Type B pancreatic cell (in vitro differentiated cells): Measurements from ENCODE around the gene SMYD1. TPM values are rescaled to one million over a fixed set of nuclear protein-coding genes. Genes with fewer than 3 reads are reported as not detected.

Experiments
- DNase-seq: peaks from one replicate; pipeline ENCODE4 v3.0.0; 2021; ENCODE audit warnings: mixed read lengths; ENCODE audit not compliant: unreplicated experiment; ENCODE audit errors: extremely low spot score
- H3K27ac Mint-ChIP-seq: 2 replicates; pipeline ENCODE4 v1.8.0; 2021; ENCODE audit warnings: mild to moderate bottlenecking, mixed read lengths
- H3K27me3 Mint-ChIP-seq: 2 replicates; pipeline ENCODE4 v1.8.0; 2021; ENCODE audit warnings: mixed read lengths
- H3K36me3 Mint-ChIP-seq: 2 replicates; pipeline ENCODE4 v1.8.0; 2021; ENCODE audit warnings: mixed read lengths
- H3K4me1 Mint-ChIP-seq: one replicate; pipeline ENCODE4 v1.8.0; 2021; ENCODE audit warnings: mixed read lengths; ENCODE audit not compliant: unreplicated experiment
- H3K4me3 Mint-ChIP-seq: 2 replicates; pipeline ENCODE4 v1.8.0; 2021; ENCODE audit warnings: mild to moderate bottlenecking, mixed read lengths
- H3K9me3 Mint-ChIP-seq: 2 replicates; pipeline ENCODE4 v1.8.0; 2021; ENCODE audit warnings: mixed read lengths
- CTCF ChIP-seq: fragments of 200-600 bp; sonication (generic); conservative IDR thresholded peaks from 2 replicates; pipeline ENCODE4 v1.5.0; 2021; ENCODE audit warnings: antibody characterized with exemption, mild to moderate bottlenecking
- total RNA-seq: library from RNA; stranded (reverse); gene quantifications from 2 replicates; pipeline ENCODE4 v1.2.1, GENCODE V29; 2021; ENCODE audit warnings: low replicate concordance

Gene SMYD1
- total RNA-seq, 1 donor from 2014 or later, result 0.87 TPM

- H3K4me1 Mint-ChIP-seq, result no peaks in the 10 kb centered on the region
- H3K27me3 Mint-ChIP-seq, result no peaks in the 10 kb centered on the region
- H3K27ac Mint-ChIP-seq, result no peak overlapping the region
- no peak for TF ChIP-seq CTCF
- no peak for DNase-seq
- H3K36me3 Mint-ChIP-seq, result no peaks in the 10 kb centered on the region
- no peak overlapping the region for H3K4me3 Mint-ChIP-seq
- H3K9me3 Mint-ChIP-seq, result peaks cover 4% of the 10 kb centered on the region
Observed at GRCh38 chr2:88074854-88075292, 7.2 kb downstream of the SMYD1 start.

DNA sequence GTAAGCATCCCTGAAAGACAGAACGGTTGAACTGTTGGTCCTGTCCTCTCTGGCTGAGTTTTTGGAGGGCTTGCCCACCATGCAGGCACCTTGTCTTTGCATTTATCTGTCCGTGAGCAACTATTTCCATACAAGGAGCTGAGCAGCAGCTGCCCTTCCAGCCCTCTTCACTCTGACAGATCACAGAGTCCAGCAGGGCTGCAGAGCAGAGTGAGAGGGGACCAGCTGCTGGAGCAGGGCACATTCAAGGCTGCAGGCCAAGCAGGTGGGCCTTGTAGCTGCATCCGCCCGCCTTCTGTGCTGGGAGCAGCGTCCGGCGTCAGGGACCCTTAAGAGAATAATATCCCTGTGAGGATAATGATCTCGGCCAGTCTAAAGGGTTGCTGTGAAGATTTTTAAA lies 9.5 kb downstream of the SMYD1 start:
- Mint-ChIP-seq H3K27me3 (peaks cover 2% of the 10 kb centered on the region), H3K36me3 (no peaks in the 10 kb centered on the region), H3K27ac (no peak overlapping the region), H3K4me1 (peaks cover 6% of the 10 kb centered on the region), H3K9me3 (peaks cover 4% of the 10 kb centered on the region), H3K4me3 (no peak overlapping the region)
- DNase-seq, result no peak
- TF ChIP-seq CTCF, result no peak

DNA sequence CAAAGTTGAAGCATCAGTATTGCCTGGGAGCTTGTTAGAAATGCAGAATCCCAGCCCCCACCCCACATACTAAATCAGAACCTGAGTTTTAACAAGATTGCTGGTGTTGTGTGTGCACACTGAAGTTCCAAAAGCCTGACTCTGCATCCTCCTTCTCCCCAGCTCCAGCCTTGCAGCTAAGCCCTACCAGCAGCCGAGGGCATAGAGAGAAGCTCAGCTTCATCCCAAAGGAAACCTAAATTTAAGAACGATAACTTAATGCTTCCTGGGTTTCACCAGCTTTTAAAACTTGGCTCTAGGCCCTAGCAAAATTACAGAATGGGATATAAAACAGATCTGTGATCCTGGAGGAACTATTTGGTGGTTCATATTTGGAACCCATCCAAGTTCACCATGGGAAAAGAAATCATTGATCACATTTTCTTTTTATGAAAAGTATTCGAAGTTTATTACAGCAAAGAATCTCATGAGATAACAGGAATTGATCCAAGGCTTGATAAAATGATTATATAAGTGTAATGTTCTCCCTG lies 11.1 kb downstream of the SMYD1 start:
- Mint-ChIP-seq H3K4me3 (no peak overlapping the region), H3K27ac (no peak overlapping the region), H3K4me1 (peaks cover 6% of the 10 kb centered on the region), H3K36me3 (no peaks in the 10 kb centered on the region), H3K27me3 (peaks cover 2% of the 10 kb centered on the region), H3K9me3 (no peaks in the 10 kb centered on the region)
- TF ChIP-seq CTCF, result no peak
- no peak for DNase-seq

DNA sequence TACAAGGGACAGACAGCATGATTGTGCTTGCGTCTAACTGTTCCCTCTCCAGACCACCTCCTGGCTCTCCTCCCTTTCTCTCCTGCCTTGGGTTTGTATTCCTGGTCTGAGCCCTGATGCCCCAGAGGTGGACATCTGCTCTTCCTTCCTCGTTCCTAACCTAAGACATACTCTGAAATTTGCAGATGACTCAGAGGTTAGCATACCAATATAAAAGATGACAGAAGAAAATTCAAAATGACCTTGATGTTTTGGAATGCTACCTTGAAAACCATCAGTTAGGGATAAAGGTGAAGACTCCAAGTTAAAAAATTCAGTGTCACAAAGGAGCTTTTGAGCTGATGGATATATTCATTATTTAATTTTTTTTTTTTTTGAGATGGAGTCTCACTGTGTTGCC lies 12.9 kb downstream of the SMYD1 start:
- TF ChIP-seq CTCF, result no peak
- H3K36me3 Mint-ChIP-seq, result no peaks in the 10 kb centered on the region
- H3K4me3 Mint-ChIP-seq, result no peak overlapping the region
- no peak for DNase-seq
- no peak overlapping the region for H3K27ac Mint-ChIP-seq
- H3K27me3 Mint-ChIP-seq, result peaks cover 2% of the 10 kb centered on the region
- no peaks in the 10 kb centered on the region for H3K9me3 Mint-ChIP-seq
- H3K4me1 Mint-ChIP-seq, result peaks cover 6% of the 10 kb centered on the region

DNA sequence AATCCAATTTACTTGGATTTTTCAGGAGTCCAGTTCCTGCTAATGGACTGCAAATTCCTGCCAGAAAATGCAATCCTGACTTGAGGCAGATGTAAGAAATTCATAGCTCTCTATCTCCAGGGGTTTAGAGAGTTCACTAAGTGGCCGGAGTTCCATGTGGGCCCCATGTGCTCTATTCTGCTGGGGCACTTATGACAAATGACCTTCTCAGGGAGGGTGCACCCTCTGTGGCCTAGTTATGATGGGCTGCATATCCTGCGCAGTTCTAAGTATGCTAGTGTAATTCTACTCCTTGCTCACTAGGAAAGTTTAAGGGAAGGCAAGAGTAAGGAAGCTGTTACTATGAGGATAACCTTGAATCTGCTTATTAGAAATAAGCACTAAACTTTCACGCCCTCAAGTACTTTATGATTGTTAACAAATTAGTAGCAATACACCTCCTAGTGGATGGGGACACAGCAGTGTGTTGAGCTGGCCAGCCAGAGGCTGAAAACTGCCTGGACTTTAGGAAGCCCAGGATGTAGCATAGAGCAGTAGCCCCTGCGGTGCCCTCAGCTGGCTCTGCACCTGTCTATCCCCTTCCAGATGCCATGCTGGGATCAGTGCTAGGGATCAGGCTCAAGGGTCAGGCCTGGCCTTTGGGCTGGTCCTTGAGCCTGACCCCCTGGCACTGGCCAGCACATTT lies 14.4 kb downstream of the SMYD1 start:
- TF ChIP-seq CTCF, result no peak
- H3K27me3 Mint-ChIP-seq, result peaks cover 2% of the 10 kb centered on the region
- H3K36me3 Mint-ChIP-seq, result no peaks in the 10 kb centered on the region
- H3K27ac Mint-ChIP-seq, result no peak overlapping the region
- peaks cover 6% of the 10 kb centered on the region for H3K4me1 Mint-ChIP-seq
- H3K4me3 Mint-ChIP-seq, result no peak overlapping the region
- DNase-seq, result no peak
- H3K9me3 Mint-ChIP-seq, result no peaks in the 10 kb centered on the region
